Activated T-cell treated with anti-CD3 and anti-CD28 coated beads for 24 hours (primary cell): ENCODE data around the gene TNRC18.
"Not testable (repeated sequence)": the region's sequence is repeated elsewhere in the genome, so short reads cannot be mapped to it uniquely, and the experiment has no call there.

Experiments
- DNase-seq: peaks from one replicate; pipeline ENCODE4 v3.0.0-alpha.2; 2020; ENCODE audit warnings: low read depth

TNRC18 gene, protein sequence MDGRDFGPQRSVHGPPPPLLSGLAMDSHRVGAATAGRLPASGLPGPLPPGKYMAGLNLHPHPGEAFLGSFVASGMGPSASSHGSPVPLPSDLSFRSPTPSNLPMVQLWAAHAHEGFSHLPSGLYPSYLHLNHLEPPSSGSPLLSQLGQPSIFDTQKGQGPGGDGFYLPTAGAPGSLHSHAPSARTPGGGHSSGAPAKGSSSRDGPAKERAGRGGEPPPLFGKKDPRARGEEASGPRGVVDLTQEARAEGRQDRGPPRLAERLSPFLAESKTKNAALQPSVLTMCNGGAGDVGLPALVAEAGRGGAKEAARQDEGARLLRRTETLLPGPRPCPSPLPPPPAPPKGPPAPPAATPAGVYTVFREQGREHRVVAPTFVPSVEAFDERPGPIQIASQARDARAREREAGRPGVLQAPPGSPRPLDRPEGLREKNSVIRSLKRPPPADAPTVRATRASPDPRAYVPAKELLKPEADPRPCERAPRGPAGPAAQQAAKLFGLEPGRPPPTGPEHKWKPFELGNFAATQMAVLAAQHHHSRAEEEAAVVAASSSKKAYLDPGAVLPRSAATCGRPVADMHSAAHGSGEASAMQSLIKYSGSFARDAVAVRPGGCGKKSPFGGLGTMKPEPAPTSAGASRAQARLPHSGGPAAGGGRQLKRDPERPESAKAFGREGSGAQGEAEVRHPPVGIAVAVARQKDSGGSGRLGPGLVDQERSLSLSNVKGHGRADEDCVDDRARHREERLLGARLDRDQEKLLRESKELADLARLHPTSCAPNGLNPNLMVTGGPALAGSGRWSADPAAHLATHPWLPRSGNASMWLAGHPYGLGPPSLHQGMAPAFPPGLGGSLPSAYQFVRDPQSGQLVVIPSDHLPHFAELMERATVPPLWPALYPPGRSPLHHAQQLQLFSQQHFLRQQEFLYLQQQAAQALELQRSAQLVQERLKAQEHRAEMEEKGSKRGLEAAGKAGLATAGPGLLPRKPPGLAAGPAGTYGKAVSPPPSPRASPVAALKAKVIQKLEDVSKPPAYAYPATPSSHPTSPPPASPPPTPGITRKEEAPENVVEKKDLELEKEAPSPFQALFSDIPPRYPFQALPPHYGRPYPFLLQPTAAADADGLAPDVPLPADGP (N-terminal part only)

DNA sequence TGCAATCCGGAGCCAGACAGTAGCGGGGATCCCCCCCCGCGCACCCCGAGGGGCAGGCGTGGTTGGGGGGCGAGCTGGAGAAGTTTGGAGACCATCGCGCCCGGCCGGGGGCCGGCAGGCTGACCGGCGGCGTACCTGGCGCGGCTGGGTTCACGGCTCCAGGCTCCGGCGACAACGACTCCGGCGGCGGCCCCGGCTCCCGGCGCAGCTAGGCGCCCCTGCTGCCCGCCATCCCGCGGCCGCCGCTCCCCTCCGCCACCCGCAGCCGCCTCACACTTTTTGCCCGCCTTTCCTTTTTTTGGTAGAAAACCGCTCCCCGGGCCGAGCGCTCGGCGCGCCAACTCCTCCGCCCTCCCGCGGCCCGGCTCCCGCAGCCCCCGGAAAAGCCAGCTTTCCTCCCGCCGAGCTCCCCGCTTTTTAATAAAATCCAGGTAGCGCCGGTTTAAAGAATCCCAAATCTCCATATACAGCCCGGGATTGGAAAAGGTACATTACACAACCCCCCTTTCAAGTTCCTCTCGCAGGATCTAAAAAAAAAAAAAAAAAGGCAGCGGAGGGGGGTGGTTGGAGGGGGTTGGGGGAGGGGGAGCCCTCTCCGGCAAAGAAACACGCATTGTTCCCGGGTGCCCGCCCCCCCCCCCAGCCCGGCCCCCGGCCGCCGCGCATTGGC lies at the start of gene TNRC18:
TSS of gene TNRC18 (minus strand) at position 529 of the 670 bp plus-strand sequence. CDS start 2,588 bp downstream, outside the sequence.
- no peak for DNase-seq

DNA sequence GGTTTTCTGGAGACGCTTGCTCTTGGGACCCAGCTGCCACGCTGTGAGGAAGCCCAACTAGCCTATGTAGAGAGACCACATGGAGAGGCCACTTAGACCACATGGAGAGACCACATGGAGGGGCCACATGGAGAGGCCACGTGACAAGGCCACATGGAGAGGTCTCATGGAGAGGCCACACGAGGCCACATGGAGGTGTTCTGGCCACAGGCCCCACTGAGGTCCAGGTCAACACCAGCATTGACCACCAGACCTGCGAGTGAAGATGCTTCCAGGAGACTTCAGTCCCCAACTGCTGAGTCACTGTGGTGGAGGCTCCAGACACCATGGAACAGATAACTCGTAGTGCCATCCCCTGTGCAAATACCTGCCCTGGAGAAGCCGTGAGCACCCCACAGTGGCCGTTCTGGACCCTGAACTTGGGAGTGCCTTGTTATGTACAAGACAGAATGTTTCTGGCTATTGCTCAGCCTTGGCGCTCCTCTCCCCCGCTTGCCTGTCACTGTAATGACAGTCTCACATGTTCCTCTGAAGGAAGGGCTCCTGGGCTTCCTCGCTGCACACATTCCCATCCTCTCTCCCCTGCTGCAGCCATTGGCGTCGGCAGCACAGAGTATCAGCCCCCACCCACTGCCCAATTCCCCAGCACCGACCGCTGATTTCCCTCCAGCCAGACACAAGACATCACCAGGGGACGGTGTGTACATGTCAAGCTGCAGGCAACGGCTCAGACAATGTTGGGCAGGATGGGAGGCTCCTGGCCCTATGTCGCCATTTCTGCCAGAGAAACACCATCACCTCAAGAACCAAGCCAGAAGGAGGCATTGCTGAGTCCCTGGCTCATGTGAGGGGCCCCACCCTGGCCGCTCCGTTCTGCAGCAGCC lies 49.0 kb upstream of the TNRC18 start:
- no peak for DNase-seq

DNA sequence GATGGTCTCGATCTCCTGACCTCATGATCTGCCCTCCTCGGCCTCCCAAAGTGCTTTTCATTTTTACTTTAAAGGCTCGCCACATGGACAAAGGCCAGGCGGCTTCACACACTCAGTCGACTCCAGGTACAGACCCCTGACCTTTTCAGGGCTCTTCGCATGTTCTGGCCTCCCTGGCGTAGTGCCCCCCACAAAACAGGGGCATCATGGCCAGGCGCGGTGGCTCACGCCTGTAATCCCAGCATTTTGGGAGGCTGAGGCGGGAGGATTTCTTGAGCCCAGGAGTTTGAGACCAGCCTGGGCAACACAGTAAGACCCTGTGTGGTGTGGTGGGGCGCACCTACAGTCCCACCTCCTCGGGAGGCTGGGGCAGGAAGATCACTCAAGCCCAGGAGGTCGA lies 48.0 kb upstream of the TNRC18 start:
- not testable (repeated sequence) for DNase-seq

DNA sequence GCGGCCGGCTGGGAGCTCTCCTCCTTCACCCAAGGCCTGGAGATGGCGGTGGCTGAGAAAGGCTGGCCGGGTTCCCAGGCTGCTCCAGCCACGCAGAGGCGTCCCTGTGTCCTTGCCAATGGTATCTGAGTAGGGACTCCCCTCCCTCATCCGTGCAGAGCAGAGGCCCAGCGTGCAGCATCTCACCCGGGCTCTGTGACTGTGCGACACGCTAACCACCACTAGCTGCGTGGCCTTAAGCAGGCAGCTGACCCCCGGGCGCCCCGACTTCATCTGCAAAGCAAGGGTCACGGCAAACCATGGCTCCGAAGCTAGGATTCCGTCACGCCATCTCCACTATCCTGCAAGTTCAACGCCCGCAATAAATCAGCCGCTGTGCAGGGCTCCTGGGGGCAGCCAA lies 47.2 kb upstream of the TNRC18 start:
- DNase-seq: no peak

DNA sequence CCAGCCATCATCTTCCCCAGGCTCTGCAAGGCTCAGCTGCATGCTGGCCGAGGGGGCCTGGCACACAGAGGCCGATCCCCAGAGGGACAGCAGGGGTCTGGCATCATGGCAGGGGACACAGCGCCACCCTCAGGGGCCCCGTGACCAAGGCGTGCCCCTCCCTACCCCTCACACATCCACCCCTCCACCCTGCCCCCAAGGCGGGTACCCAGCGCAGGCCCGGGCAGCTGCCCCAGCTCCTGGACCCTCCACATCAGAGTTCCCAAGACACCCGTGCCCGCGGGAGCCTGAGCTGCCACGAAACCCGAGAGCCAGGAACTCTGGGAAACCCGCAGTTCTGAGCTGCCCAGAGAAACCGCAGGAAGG lies 46.5 kb upstream of the TNRC18 start:
- no peak for DNase-seq

DNA sequence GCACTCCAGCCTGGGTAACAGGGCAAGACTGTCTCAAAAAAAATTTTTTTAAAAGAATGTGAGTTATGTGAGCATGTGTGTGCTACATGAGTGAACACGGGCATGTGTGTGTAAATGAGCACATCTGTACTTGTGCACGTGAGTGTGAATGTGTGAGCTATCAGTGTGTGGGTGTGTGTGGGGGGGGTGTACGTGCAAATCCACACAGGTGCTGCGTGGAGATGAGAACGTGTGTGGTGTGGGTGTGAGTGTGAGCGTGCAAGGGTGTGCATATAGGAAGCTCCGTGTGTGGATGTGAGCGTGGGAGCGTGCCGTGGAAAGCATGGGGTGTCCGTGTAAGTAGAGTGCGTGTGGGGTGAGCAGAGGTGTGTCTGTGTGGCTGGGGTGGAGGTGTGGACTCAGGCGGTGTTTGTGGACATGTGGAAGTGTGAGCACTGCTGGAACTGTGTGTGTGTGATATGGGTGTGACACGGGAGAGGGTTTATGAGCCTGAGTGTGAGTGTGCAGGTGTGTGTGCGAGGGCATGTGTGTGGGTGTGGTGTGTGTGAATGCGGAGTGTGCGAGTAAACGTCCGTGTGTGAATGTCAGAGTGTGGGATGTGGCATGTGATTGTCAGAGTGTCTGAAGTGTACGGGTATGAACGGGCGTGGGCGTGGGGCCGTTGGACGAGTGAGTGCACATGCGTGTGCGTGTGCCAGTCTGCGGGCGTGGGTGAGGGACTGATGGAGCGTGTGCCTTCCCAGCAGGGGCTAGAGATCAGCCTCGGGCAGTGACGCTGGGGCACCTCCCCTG lies 45.9 kb upstream of the TNRC18 start:
- DNase-seq: no peak

DNA sequence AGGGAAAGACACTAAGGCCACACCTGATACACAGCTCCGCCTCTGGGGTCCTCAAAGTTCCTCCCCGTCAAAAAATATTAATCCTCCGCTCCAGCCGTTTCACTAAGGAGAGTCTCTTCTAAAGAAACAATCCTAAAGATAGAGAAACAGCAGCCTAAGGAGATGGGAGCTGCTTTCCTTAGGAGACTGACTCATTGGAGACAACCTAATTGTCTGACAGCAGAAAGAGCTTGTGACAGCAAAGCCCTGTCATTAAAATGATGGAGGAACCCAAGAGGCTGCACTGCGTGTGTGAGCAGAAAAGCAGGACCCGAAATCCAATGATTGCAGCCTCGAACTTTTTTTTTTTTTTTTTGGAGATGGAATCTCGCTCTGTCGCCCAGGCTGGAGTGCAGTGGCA lies 44.0 kb upstream of the TNRC18 start:
- no peak for DNase-seq

DNA sequence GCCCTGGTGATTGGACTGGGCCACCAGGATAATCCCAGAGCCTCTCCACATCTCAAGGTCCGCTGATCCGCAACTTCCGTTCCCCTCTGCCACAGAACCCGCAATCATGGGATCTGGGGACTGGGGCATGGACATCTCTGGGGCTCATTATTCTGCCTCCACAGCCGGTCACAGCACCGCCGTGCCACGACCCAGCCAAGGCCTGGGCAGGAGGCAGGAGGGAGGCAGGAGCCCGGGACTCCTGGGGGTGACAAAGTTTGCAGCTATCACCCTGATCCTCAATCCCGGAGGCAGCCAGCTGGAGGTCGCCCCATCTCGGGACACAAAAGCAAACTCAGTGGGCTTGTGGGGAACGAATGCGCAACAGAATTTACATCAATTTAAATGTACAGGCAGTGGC lies 42.9 kb upstream of the TNRC18 start:
- DNase-seq: no peak

DNA sequence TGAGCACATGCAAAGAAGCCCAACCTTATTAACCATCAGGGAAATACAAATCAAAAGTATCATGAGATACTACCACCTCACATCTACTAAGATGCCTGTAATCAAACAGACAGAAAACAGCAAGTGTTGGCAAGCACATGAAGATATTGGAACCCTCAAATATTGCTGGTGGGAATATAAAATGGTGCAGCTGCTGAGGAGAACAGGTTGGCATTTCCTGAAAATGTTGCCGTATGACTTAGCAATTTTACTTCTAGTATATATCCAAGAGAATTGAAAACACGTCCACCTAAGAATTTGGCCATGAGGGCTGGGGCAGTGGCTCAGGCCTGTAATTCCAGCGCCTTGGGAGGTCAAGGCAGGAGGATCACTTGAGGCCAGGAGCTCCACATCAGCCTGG lies 39.4 kb upstream of the TNRC18 start:
- no peak for DNase-seq

DNA sequence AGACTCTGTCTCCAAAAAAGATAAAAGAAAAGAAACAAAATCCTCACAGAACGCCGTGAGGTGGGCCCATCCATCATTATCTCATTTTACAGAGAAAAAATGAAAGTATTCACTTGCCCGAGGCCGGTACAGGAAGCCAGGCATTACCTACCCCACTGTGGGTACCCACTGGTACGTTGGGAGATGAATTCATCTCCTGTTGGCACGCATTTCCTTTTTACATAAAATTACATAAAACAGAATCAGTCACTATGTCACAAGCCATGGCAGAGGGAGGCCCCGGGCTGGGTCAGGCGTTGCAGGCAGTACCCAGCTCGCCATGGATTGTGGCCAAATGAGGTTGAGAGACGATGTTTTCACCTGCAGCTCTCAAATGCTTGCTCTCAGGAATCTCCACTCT lies 38.6 kb upstream of the TNRC18 start:
- DNase-seq: no peak

DNA sequence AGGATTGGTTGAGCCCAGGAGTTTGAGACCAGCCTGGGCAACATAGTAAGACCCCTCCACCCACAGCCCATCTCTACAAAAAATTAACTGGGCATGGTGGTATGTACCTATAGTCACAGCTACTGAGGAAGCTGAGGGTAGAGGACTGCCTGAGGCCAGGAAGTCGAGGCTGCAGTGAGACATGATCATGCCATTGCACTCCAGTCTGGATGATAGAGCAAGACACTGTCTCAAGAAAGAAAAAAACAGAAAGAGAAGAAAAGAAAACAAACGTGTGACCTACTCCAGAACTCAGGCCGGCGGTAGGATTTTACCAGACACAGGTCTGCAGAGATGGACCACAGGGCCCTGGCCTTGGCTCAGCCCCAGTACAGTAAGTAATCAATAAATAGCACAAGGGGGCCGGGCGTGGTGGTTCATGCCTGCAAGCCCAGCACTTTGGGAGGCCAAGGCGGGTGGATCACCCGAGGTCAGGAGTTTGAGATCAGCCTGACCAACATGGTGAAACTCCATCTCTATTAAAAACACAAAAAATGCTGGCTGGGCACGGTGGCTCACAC lies 35.4 kb upstream of the TNRC18 start:
- no peak for DNase-seq

DNA sequence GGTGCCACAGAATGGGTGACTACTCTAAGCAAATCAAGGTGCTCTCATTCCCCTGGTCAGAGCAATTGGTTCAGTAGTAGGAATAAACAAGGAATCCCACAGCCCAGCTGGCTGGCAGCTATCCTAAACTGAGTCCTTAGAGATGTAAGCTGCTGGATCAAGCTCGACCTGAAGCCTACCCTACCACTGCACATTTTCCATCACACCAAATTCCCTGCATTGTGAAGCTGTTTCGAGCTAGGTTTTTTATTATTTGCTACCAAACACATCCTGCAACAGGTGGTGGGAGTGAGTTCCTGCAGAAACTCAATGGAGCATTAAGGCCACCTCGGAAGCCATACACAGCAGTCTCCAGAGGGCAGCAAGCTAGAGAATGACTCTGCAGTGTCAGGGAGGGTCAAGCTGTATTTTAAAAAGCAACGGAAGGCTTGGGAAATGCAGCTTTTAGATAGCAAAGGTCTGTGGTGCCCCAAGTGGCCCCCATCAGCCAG lies 33.7 kb upstream of the TNRC18 start:
- no peak for DNase-seq

DNA sequence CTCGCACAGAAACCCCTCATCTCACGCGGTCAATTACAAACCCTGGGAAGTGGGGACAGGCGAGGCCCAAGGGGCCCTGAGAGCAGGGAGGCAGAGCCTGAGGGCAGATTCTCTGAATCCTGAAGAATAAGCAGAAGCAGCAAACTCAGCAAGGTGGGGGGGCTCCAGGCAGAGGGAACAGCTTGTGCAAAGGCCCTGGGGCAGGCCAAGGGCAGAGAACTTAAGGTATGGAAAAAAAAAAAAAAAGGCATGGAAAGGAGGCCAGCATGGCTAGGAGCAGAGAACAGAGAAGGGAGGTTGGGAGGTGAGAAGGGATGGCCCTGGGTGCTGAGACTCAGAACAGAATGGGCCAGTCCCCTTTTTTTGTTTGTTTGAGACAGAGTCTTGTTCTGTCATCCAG lies 32.8 kb upstream of the TNRC18 start:
- no peak for DNase-seq

DNA sequence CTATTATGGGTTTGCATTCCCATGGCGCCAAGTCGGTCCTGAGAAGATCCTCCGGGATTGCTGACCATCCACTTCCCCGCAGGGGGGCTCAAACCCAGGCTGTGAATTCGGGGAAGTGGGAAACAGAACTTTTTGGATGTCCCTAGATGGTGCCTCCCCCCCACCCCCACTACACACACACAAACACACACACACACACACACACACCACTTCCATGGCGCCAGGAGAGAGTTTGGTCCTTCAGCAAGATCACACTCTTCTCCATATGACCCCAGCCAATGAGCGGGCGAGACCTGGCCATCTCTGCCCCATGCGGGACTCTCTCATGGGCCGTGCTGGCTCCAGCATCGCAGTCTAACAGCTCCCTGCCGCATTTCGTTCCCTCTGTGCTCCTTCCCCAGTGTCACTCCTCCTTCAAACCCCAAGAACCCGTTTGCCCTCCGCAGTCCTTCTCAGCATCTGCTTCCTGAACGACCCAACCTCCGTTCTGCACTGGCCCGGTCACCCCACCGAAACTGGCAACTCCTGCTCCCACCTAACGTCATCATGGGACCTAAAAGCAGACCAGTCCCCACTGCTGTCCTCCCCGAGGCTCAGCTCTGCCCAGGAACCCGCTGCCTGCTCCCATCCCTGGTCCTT lies 32.1 kb upstream of the TNRC18 start:
- no peak for DNase-seq

DNA sequence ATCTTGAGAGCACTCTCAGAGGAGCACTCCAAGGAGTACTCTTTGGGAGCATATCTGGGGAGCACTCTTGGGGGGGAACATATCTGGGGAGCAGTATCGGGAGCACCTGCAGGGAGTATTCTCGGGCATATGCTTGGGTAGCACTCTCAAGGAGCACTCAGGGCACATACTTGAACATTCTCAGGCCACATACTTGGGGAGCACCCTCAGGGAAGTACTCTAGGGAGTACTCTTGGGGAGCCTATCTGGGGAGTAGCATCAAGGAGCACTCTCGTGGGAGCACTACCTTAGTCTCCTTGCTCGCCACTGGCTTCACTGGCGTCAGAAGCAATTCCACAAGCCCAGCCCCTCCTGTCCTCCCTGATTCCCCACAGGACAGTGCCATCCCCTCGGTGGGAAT lies 31.5 kb upstream of the TNRC18 start:
- DNase-seq: no peak

DNA sequence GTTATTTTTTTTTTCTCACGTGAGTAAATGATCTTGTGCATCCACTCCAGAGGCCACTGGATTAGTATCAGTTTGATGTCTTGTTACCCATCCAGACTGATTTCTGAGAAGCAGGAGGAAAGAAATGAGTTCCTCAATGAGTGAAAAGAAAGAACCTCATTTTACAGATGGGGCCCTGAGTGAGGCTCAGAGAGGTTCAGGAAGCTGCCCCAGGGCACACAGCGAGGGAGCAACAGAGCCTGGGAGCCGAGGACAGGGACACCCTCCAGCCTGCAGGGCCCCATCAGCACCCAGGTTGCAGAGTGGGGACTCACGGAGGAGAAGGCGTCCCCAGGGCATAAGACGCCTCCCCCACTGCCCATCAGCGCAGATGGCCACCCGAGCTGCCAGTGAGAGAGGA lies 30.9 kb upstream of the TNRC18 start:
- DNase-seq: no peak

DNA sequence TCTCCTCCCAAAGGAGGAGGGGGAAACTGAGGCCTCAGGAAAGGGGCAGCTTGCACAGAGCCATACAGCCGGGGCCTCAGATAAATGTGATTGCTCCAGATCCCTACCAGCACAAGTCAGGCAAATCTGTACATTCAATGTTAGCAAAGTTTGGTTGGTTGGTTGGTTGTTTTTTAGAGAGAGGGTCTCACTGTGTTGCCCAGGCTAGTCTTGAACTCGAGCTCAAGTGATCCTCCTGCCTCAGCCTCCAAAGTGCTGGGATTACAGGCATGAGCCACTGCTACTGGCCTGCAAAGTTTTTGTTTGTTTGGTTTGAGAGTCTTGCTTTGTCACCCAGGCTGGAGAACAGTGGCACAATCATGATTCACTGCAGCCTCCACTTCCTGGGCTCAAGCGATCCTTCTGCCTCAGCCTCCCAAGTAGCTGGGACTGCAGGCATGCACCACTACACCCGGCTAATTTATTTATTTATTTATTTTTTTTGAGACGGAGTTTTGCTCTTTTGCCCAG lies 30.0 kb upstream of the TNRC18 start:
- no peak for DNase-seq

DNA sequence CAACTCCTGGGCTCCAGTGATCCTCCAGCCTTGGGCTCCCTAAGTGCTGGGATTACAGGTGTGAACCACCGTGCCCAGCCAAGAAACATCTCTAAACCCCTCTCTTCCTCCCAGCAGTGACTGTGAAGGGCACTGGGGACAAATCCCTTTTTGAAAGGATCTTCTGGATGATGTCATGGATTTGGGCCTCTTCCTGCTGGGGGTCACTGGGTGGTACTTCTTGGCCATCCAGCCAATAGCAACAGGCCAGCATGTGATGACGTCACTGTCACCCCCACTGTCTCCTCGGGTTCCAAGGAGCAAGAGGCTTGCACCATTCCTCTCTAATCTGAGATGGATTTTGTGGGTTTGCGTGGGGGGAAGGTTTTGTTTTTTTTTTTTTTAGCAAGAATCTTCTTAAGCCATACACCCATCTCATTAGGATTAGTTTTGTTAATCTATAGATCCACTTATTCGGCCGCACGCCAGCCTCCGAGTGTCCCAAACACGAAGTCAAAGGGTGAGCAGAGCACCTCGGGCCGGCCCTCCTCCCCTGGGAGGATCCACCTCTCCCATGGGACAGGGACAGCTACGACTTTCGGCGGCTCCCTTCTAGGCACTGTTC lies 29.4 kb upstream of the TNRC18 start:
- no peak for DNase-seq

DNA sequence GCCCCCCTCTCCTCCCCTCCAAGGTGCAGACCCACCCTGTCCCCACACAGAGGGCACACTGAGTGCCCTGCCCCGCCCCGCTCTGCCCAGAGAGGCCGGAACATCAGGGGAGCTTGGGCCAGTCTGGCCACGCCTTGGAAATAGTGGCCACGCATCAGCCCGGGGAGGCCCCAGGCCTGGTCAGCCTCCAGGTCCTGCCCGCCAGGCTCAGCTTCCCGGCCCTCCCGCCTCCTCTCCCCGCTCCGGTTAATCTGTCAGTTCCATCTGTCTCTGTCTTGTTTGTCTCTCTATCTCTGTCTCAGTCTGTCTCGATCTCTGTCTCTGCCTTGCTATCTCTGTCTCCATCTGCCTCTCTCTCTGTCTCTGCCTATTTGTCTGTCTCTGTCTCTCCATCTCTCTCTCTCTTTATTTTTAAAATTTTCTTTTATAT lies 28.9 kb upstream of the TNRC18 start:
- no peak for DNase-seq
